SU-DHL-6 (cell line): ENCODE measurements around the gene PRKN.

ENCODE experiments used
- H2AFZ ChIP-seq: fragments of 200-600 bp; sonication (generic); 2 replicates; pipeline ENCODE4 v1.6.1; 2014; ENCODE audit warnings: low read depth, mild to moderate bottlenecking, moderate library complexity, mixed read lengths, antibody characterized with exemption, low read length; ENCODE audit not compliant: severe bottlenecking
- H3F3A ChIP-seq: fragments of 200-600 bp; shearing (Covaris generic); 2 replicates; pipeline ENCODE4 v1.6.0; 2016; ENCODE audit warnings: antibody characterized with exemption, mild to moderate bottlenecking; ENCODE audit not compliant: insufficient read depth
- H3K27ac ChIP-seq: fragments of 200-600 bp; sonication (generic); 2 replicates; pipeline ENCODE4 v1.5.1; 2016; ENCODE audit warnings: low read depth, mild to moderate bottlenecking, low read length, moderate library complexity, mixed read lengths
- H3K27me3 ChIP-seq: fragments of 200-600 bp; sonication (generic), shearing (Covaris generic); 2 replicates; pipeline ENCODE4 v1.6.0; 2014; ENCODE audit warnings: mild to moderate bottlenecking, low read length
- H3K36me3 ChIP-seq: fragments of 200-600 bp; sonication (generic); 2 replicates; pipeline ENCODE4 v1.6.1; 2014; ENCODE audit warnings: mild to moderate bottlenecking, low read length, mixed read lengths
- H3K4me2 ChIP-seq: fragments of 300-600, 200-600 bp; shearing (Covaris generic), sonication (generic); 2 replicates; pipeline ENCODE4 v1.6.0; 2014; ENCODE audit warnings: low read length, low read depth, mild to moderate bottlenecking; ENCODE audit not compliant: poor library complexity, severe bottlenecking
- H3K4me3 ChIP-seq: fragments of 200-600 bp; sonication (generic); 2 replicates; pipeline ENCODE4 v1.5.1; 2014; ENCODE audit warnings: antibody characterized with exemption, low read length, mild to moderate bottlenecking, mixed read lengths; ENCODE audit not compliant: insufficient read depth, poor library complexity, severe bottlenecking
- H3K79me2 ChIP-seq: fragments of 200-600 bp; sonication (generic); 2 replicates; pipeline ENCODE4 v1.6.1; 2014; ENCODE audit warnings: mild to moderate bottlenecking, low read length, moderate library complexity; ENCODE audit not compliant: insufficient read depth
- H3K9ac ChIP-seq: fragments of 200-600 bp; sonication (generic); 2 replicates; pipeline ENCODE4 v1.7.0; 2014; ENCODE audit warnings: mild to moderate bottlenecking, low read length
- H3K9me2 ChIP-seq: fragments of 200-600 bp; sonication (generic); replicated peaks from 2 replicates; pipeline ENCODE4 v1.6.1; 2014; ENCODE audit warnings: low read length; ENCODE audit not compliant: insufficient read depth
- H3K9me3 ChIP-seq: fragments of 200-600 bp; sonication (generic); 2 replicates; pipeline ENCODE4 v1.6.1; 2014; ENCODE audit warnings: low read length, mixed read lengths; ENCODE audit not compliant: insufficient read depth
- H4K20me1 ChIP-seq: fragments of 200-600 bp; sonication (generic); 2 replicates; pipeline ENCODE4 v1.6.1; 2014; ENCODE audit warnings: low read depth, mild to moderate bottlenecking, antibody characterized with exemption, low read length, moderate library complexity, mixed read lengths
- CTCF ChIP-seq: fragments of 200-600 bp; sonication (generic); IDR thresholded peaks from one replicate; pipeline ENCODE4 v1.5.1; 2017; ENCODE audit warnings: antibody characterized with exemption, mild to moderate bottlenecking, low read length, moderate library complexity; ENCODE audit not compliant: insufficient read depth, poor library complexity, severe bottlenecking
- EZH2phosphoT487 ChIP-seq: fragments of 200-600 bp; sonication (generic), shearing (Covaris generic); conservative IDR thresholded peaks from 2 replicates; pipeline ENCODE4 v1.6.1; 2018; ENCODE audit warnings: mild to moderate bottlenecking, antibody characterized with exemption, low read length, moderate library complexity, mixed read lengths

Gene PRKN

GRCh38 chr6:161554883-161555282 lies 1172.7 kb downstream of the PRKN start:
- H4K20me1 ChIP-seq = no peaks in the 10 kb centered on the region
- no peak overlapping the region for H3K27ac ChIP-seq
- no peak overlapping the region for H3K9ac ChIP-seq
- H3K4me3 ChIP-seq = no peak overlapping the region
- H3K4me2 ChIP-seq = no peak overlapping the region
- H3K9me3 ChIP-seq = no peaks in the 10 kb centered on the region
- H3K9me2 ChIP-seq = no peaks in the 10 kb centered on the region
- H2AFZ ChIP-seq = no peak overlapping the region
- TF ChIP-seq CTCF (no peak), EZH2phosphoT487 (no peak)
- no peaks in the 10 kb centered on the region for H3K36me3 ChIP-seq
- no peaks in the 10 kb centered on the region for H3K79me2 ChIP-seq
- H3K27me3 ChIP-seq = no peaks in the 10 kb centered on the region
- H3F3A ChIP-seq = no peaks in the 10 kb centered on the region

- no peaks in the 10 kb centered on the region for H3K36me3 ChIP-seq
Observed at GRCh38 chr6:161549977-161550655, 1177.5 kb downstream of the PRKN start.

GRCh38 chr6:161548713-161549296 lies 1178.8 kb downstream of the PRKN start:
- no peak overlapping the region for H3K4me2 ChIP-seq

More at GRCh38 chr6:161549977-161550655, 1177.5 kb downstream of the PRKN start:
- TF ChIP-seq CTCF = no peak
- no peak for TF ChIP-seq EZH2phosphoT487
- Histone ChIP-seq H2AFZ (no peak overlapping the region), H3K9ac (no peak overlapping the region), H3K4me2 (no peak overlapping the region), H3K27me3 (no peaks in the 10 kb centered on the region), H3K79me2 (no peaks in the 10 kb centered on the region), H3K9me2 (no peaks in the 10 kb centered on the region), H3K27ac (no peak overlapping the region), H4K20me1 (no peaks in the 10 kb centered on the region), H3K4me3 (no peak overlapping the region), H3K9me3 (no peaks in the 10 kb centered on the region), H3F3A (no peaks in the 10 kb centered on the region)

More at GRCh38 chr6:161548713-161549296, 1178.8 kb downstream of the PRKN start:
- no peak overlapping the region for H3K27ac ChIP-seq
- no peaks in the 10 kb centered on the region for H3K9me3 ChIP-seq
- H3F3A ChIP-seq = no peaks in the 10 kb centered on the region
- no peaks in the 10 kb centered on the region for H4K20me1 ChIP-seq
- no peak overlapping the region for H2AFZ ChIP-seq
- TF ChIP-seq CTCF = no peak
- no peak for TF ChIP-seq EZH2phosphoT487
- H3K9ac ChIP-seq = no peak overlapping the region
- no peak overlapping the region for H3K4me3 ChIP-seq
- H3K27me3 ChIP-seq = no peaks in the 10 kb centered on the region
- no peaks in the 10 kb centered on the region for H3K9me2 ChIP-seq
- no peaks in the 10 kb centered on the region for H3K79me2 ChIP-seq
- no peaks in the 10 kb centered on the region for H3K36me3 ChIP-seq
